ENCODE measurements around the gene REELD1. TPM values are rescaled to one million over a fixed set of nuclear protein-coding genes. Genes with fewer than 3 reads are reported as not detected.

REELD1 gene
- total and polyA plus RNA-seq, 2 donors (not counting 3 experiments of a cell fraction or from before 2014, with no cell fraction given), result not detected

DNA sequence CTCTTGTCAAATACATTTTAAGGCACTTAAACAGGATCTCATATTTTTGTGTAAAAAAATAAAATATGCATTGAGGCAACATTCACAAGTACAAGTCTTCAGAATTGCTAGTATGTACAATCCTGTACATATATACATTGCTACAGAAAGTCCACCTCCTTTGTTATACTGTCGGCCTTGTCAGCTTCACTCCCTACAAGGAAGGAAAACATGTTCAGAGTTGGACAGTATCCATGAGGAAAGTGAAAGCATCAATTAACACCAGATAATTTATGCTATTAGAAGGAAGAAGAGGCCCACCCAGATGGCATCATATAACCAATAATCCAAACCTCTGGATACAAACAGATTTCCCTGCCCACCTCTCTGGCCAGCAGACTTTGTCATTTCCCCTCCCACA, 42.0 kb downstream of the REELD1 start:
- TF ChIP-seq MAX (IDR thresholded peaks at IDR 0.05; ENCODE audit: insufficient read depth, insufficient read length), result no peak
- TF ChIP-seq POLR2A (IDR thresholded peaks at IDR 0.05; ENCODE audit: low read depth, low read length), result no peak
- TF ChIP-seq FOS (IDR thresholded peaks at IDR 0.05; ENCODE audit: borderline replicate concordance, insufficient read depth, low read length), result no peak
- TF ChIP-seq GATA2 (IDR thresholded peaks at IDR 0.05; ENCODE audit: insufficient read depth, insufficient read length, low read depth, low read length), result no peak
- Histone ChIP-seq H3K4me1 (ENCODE audit: control insufficient read depth, extremely low read depth, insufficient read depth, low read length) (peaks cover 2% of the 10 kb centered on the region), H3K9me3 (replicated peaks; ENCODE audit: control insufficient read depth, insufficient read depth, low read length) (no peaks in the 10 kb centered on the region), H3K27me3 (ENCODE audit: control insufficient read depth in 2 of 2, insufficient read depth in 2 of 2, low read length in 2 of 2) (no peaks in the 10 kb centered on the region), H3K9me1 (replicated peaks; ENCODE audit: control insufficient read depth, extremely low read depth, insufficient read depth, low read length) (no peaks in the 10 kb centered on the region), H4K20me1 (replicated peaks; ENCODE audit: control insufficient read depth, extremely low read depth, insufficient read depth, low read length) (no peaks in the 10 kb centered on the region), H3K4me2 (ENCODE audit: insufficient read depth, low read length) (no peak overlapping the region), H2AFZ (ENCODE audit: low read depth, low read length) (no peak overlapping the region), H3K4me3 (replicated peaks in 1 of 3; ENCODE audit: insufficient read depth in 1 of 3, low read depth in 1 of 3, low read length in 3 of 3) (no peak overlapping the region), H3K9ac (replicated peaks; ENCODE audit: extremely low read depth, insufficient read depth, low read length) (peak overlapping the region; percentile 1), H3K27ac (ENCODE audit: insufficient read depth, low read depth, low read length) (no peak overlapping the region), H3K79me2 (ENCODE audit: control insufficient read depth, insufficient read depth, low read length) (no peaks in the 10 kb centered on the region), H3K36me3 (ENCODE audit: control insufficient read depth in 2 of 2, extremely low read depth in 1 of 2, insufficient read depth in 2 of 2, low read length in 2 of 2) (no peaks in the 10 kb centered on the region)
- ChIA-PET CTCF (no interaction called here), POLR2A (no interaction called here)
- no TSS peak for BruUV-seq (replicated peaks)
- FAIRE-seq (no peak), DNase-seq (ENCODE audit: low read depth, low spot score) (peak; percentile 31)
- intact Hi-C loops (cut with micrococcal nuclease), result no loop called here
- dilution Hi-C loops (cut with MboI; ENCODE audit: extremely low pct_ligation_motif_present, low sequenced_read_pairs), result no loop called here

DNA sequence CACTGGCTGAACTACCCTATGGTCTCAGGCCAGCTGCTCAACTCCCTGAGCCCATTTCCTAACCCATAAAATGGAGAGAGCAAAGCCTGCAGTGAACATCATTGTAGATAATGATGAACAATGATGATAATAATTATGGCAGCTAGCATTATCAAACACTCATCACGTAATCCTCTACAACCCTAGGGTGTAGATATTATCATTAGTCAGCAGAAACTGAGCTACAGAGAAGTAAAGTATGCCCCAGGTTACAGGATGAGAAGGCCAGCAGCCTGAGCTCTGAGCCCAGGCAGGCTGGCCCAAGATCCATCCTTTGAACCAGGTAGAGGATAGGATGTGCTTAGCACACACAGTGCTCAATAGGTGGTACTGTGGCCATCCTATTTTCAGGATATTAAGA, 43.2 kb downstream of the REELD1 start:
- Histone ChIP-seq H3K4me1 (ENCODE audit: control insufficient read depth, extremely low read depth, insufficient read depth, low read length) (peaks cover 2% of the 10 kb centered on the region), H3K4me2 (ENCODE audit: insufficient read depth, low read length) (no peak overlapping the region), H3K79me2 (ENCODE audit: control insufficient read depth, insufficient read depth, low read length) (no peaks in the 10 kb centered on the region), H3K27me3 (ENCODE audit: control insufficient read depth in 2 of 2, insufficient read depth in 2 of 2, low read length in 2 of 2) (no peaks in the 10 kb centered on the region), H3K36me3 (ENCODE audit: control insufficient read depth in 2 of 2, extremely low read depth in 1 of 2, insufficient read depth in 2 of 2, low read length in 2 of 2) (no peaks in the 10 kb centered on the region), H3K27ac (ENCODE audit: insufficient read depth, low read depth, low read length) (no peak overlapping the region), H3K4me3 (replicated peaks in 1 of 3; ENCODE audit: insufficient read depth in 1 of 3, low read depth in 1 of 3, low read length in 3 of 3) (no peak overlapping the region), H3K9me1 (replicated peaks; ENCODE audit: control insufficient read depth, extremely low read depth, insufficient read depth, low read length) (no peaks in the 10 kb centered on the region), H3K9ac (replicated peaks; ENCODE audit: extremely low read depth, insufficient read depth, low read length) (no peak overlapping the region), H4K20me1 (replicated peaks; ENCODE audit: control insufficient read depth, extremely low read depth, insufficient read depth, low read length) (no peaks in the 10 kb centered on the region), H3K9me3 (replicated peaks; ENCODE audit: control insufficient read depth, insufficient read depth, low read length) (no peaks in the 10 kb centered on the region), H2AFZ (ENCODE audit: low read depth, low read length) (no peak overlapping the region)
- dilution Hi-C loops (cut with MboI; ENCODE audit: extremely low pct_ligation_motif_present, low sequenced_read_pairs), result no loop called here
- ChIA-PET CTCF (no interaction called here), POLR2A (no interaction called here)
- DNase-seq (ENCODE audit: low read depth, low spot score), result no peak
- BruUV-seq (replicated peaks), result no TSS peak
- TF ChIP-seq POLR2AphosphoS5 (IDR thresholded peaks at IDR 0.05; ENCODE audit: insufficient read depth, low read depth, low read length) (no peak), GATA2 (IDR thresholded peaks at IDR 0.05; ENCODE audit: insufficient read depth, insufficient read length, low read depth, low read length) (no peak), FOS (IDR thresholded peaks at IDR 0.05; ENCODE audit: borderline replicate concordance, insufficient read depth, low read length) (no peak), MYC (IDR thresholded peaks at IDR 0.05; ENCODE audit: low read depth, low read length) (no peak), EZH2 (IDR thresholded peaks at IDR 0.05; ENCODE audit: borderline replicate concordance, low read depth, low read length, severe bottlenecking) (no peak)
- no peak for FAIRE-seq
- intact Hi-C loops (cut with micrococcal nuclease), result no loop called here

Measured in endothelial cell of umbilical vein (primary cell).